ENCODE measurements around the gene BIRC6.

GRCh38 chr2:32358111-32358482 is 1.3 kb downstream of the BIRC6 start:
- TF ChIP-seq POLR2A (IDR thresholded peaks at IDR 0.05; ENCODE audit: low read length) (no peak), KDM1A (IDR thresholded peaks at IDR 0.05; ENCODE audit: low read depth) (no peak)
